HL-60 (cell line): ENCODE results near the gene SMC4.
A peak's percentile ranks its signal among the peaks of the same experiment; 100 is the strongest.

Source experiments
- DNase-seq, 2 experiments: peaks; one replicate each; pipeline ENCODE4 v3.0.0-alpha.2; 2010 to 2020; ENCODE audit warnings: low read depth in 1 of 2, low spot score in 1 of 2
- H3K27ac ChIP-seq: fragments of 250-450 bp; sonication (Bioruptor Pico); replicated peaks from 2 replicates; pipeline ENCODE4 v1.5.1; 2020; ENCODE audit warnings: mild to moderate bottlenecking, moderate library complexity
- H3K27me3 ChIP-seq: fragments of 250-450 bp; sonication (Bioruptor Pico); 2 replicates; pipeline ENCODE4 v1.5.1; 2021; ENCODE audit warnings: mild to moderate bottlenecking, moderate library complexity; ENCODE audit not compliant: insufficient read depth, poor library complexity, severe bottlenecking
- H3K4me3 ChIP-seq: replicated peaks from 2 replicates; pipeline ENCODE4 v1.5.1; 2011; ENCODE audit warnings: mild to moderate bottlenecking, control low read depth, low read length; ENCODE audit not compliant: insufficient read depth
- GABPA ChIP-seq: IDR thresholded peaks from 2 replicates; pipeline ENCODE4 v1.6.1; 2012; ENCODE audit warnings: low read depth
- POLR2AphosphoS5 ChIP-seq: IDR thresholded peaks from 2 replicates; pipeline ENCODE4 v1.6.1; 2012; ENCODE audit warnings: low read depth
- SPI1 ChIP-seq: IDR thresholded peaks from 2 replicates; pipeline ENCODE4 v1.6.1; 2012; ENCODE audit warnings: low read depth, mild to moderate bottlenecking, borderline replicate concordance
- TF ChIP-seq, protein P1 (sequence below): IDR thresholded peaks from 2 replicates; pipeline ENCODE4 v1.6.1; 2012; ENCODE audit warnings: low read depth; ENCODE audit not compliant: insufficient replicate concordance
- TF ChIP-seq, protein P2 (sequence below): IDR thresholded peaks from one replicate; pipeline ENCODE4 v1.5.1; 2011; ENCODE audit warnings: low read length, control low read depth, inconsistent platforms; ENCODE audit not compliant: insufficient read depth

SMC4 gene

DNA sequence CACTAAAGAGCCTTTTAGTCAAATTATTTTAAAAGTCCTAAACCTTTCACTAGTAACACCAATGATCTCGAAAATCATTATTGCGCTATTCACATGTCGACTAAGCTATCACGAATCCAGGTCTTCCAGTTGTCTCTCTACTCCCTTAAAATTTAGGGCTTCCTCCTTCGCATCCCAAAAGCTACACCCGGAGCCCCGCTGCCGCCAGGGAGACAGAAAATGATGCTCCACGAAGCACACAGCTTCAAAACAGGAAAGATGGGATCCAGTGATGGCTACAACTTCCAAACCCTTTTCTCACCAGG is 678 bp upstream of the SMC4 start:
- peak in 1 of 2 experiments; percentile 23 for DNase-seq
- H3K27ac ChIP-seq = peak overlapping the region; percentile 98
- H3K27me3 ChIP-seq = no peaks in the 10 kb centered on the region
- H3K4me3 ChIP-seq = peak overlapping the region; percentile 52
- TF ChIP-seq SPI1 (no peak), GABPA (no peak), POLR2AphosphoS5 (no peak)
- TF ChIP-seq, protein P1, sequence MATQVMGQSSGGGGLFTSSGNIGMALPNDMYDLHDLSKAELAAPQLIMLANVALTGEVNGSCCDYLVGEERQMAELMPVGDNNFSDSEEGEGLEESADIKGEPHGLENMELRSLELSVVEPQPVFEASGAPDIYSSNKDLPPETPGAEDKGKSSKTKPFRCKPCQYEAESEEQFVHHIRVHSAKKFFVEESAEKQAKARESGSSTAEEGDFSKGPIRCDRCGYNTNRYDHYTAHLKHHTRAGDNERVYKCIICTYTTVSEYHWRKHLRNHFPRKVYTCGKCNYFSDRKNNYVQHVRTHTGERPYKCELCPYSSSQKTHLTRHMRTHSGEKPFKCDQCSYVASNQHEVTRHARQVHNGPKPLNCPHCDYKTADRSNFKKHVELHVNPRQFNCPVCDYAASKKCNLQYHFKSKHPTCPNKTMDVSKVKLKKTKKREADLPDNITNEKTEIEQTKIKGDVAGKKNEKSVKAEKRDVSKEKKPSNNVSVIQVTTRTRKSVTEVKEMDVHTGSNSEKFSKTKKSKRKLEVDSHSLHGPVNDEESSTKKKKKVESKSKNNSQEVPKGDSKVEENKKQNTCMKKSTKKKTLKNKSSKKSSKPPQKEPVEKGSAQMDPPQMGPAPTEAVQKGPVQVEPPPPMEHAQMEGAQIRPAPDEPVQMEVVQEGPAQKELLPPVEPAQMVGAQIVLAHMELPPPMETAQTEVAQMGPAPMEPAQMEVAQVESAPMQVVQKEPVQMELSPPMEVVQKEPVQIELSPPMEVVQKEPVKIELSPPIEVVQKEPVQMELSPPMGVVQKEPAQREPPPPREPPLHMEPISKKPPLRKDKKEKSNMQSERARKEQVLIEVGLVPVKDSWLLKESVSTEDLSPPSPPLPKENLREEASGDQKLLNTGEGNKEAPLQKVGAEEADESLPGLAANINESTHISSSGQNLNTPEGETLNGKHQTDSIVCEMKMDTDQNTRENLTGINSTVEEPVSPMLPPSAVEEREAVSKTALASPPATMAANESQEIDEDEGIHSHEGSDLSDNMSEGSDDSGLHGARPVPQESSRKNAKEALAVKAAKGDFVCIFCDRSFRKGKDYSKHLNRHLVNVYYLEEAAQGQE = no peak
- TF ChIP-seq, protein P2, sequence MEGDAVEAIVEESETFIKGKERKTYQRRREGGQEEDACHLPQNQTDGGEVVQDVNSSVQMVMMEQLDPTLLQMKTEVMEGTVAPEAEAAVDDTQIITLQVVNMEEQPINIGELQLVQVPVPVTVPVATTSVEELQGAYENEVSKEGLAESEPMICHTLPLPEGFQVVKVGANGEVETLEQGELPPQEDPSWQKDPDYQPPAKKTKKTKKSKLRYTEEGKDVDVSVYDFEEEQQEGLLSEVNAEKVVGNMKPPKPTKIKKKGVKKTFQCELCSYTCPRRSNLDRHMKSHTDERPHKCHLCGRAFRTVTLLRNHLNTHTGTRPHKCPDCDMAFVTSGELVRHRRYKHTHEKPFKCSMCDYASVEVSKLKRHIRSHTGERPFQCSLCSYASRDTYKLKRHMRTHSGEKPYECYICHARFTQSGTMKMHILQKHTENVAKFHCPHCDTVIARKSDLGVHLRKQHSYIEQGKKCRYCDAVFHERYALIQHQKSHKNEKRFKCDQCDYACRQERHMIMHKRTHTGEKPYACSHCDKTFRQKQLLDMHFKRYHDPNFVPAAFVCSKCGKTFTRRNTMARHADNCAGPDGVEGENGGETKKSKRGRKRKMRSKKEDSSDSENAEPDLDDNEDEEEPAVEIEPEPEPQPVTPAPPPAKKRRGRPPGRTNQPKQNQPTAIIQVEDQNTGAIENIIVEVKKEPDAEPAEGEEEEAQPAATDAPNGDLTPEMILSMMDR = no peak

DNA sequence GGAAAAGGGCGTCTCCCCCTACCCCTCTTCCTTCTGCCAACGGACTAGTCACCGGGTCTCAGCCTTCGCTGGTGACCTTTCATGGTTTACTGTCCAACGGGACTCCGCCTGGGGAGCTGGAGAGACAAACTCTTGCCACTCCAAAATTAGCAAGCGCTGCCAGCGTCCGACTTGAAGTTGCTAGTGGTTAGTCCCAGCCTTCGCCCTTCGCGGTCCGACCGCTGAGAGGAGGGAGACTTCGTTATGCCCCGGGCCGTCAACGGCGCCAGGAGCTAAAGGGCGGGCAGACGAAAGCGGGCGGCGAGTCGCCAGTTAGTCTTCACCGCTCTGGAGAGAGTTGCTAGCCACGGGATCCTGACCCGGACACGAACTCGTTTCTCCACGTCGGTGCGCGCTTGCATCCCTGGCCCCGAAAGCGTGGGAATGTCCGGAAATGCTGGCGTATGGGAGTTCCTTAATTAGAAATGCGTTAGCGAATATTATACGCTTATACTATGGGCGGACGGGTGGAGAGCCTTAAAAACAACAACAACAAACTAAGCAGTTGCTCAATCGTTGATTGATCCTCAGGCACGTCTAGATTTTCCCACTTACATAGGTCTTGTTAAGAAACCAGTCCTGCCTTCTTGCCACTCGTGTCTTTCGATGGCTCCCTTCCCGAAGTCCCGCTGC is 716 bp downstream of the SMC4 start:
- Histone ChIP-seq H3K27ac (peak overlapping the region; percentile 98), H3K27me3 (no peaks in the 10 kb centered on the region), H3K4me3 (peak overlapping the region; percentile 52)
- TF ChIP-seq GABPA = no peak
- TF ChIP-seq POLR2AphosphoS5 = peak; percentile 45
- TF ChIP-seq, protein P2 = no peak
- TF ChIP-seq SPI1 = peak; percentile 25; the same call in 1 of the 2 replicates
- peak; percentile 43 to 62 for DNase-seq

DNA sequence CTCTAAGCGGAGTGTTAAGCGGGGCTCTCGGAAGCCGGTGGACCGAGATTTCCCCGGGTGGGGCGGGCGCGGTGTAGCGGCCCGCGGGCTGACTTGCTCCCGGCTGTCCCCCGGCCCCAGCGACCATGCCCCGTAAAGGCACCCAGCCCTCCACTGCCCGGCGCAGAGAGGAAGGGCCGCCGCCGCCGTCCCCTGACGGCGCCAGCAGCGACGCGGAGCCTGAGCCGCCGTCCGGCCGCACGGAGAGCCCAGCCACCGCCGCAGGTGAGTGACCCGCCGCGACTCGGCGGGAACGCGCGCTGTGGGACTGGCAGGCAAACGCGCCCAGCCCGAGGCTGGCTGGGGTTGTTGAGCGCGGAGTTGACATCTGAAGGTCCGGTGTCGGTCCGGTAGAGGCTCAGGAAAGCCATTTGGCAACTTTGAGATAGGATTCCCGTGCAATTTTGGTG is 1.3 kb downstream of the SMC4 start:
- peak in 1 of 2 experiments; percentile 13 for DNase-seq
- TF ChIP-seq, protein P2 = no peak
- TF ChIP-seq POLR2AphosphoS5 (no peak), SPI1 (no peak), GABPA (no peak)
- TF ChIP-seq, protein P1 = no peak
- Histone ChIP-seq H3K27ac (peak overlapping the region; percentile 98), H3K27me3 (no peaks in the 10 kb centered on the region), H3K4me3 (peak overlapping the region; percentile 52)
